Measurements from ENCODE around the gene HMG20A. TPM values are rescaled to one million over a fixed set of nuclear protein-coding genes. Genes with fewer than 3 reads are reported as not detected.

HMG20A gene
- total RNA-seq, 1 experiment from 2014 or later = 62.2 TPM

GRCh38 chr15:77376770-77377169 is 43.9 kb upstream of the HMG20A start:
- TF ChIP-seq MAX (CRISPR knock-in tag; IDR thresholded peaks at IDR 0.05) (no peak), KAT7 (CRISPR knock-in tag; IDR thresholded peaks at IDR 0.05; ENCODE audit: borderline replicate concordance) (no peak), ATF6 (CRISPR knock-in tag; IDR thresholded peaks at IDR 0.05) (no peak), ZNF396 (CRISPR knock-in tag; IDR thresholded peaks at IDR 0.05; ENCODE audit: borderline replicate concordance) (no peak), CTCF (IDR thresholded peaks at IDR 0.05) (no peak), SMAD4 (CRISPR knock-in tag; IDR thresholded peaks at IDR 0.05) (no peak), EMX1 (CRISPR knock-in tag; IDR thresholded peaks at IDR 0.05) (no peak), NR3C1 (CRISPR knock-in tag; conservative IDR thresholded peaks at IDR 0.05; ENCODE audit: low read depth) (no peak), FOXK1 (CRISPR knock-in tag; IDR thresholded peaks at IDR 0.05) (no peak), NFYB (CRISPR knock-in tag; conservative IDR thresholded peaks at IDR 0.05; ENCODE audit: low read depth) (no peak), ELF4 (CRISPR knock-in tag; IDR thresholded peaks at IDR 0.05; ENCODE audit: low read depth) (no peak), AR (CRISPR knock-in tag; IDR thresholded peaks at IDR 0.05) (no peak), RORB (CRISPR knock-in tag; IDR thresholded peaks at IDR 0.05) (no peak), TP53 (CRISPR knock-in tag; IDR thresholded peaks at IDR 0.05) (no peak), SMAD3 (CRISPR knock-in tag; IDR thresholded peaks at IDR 0.05; ENCODE audit: borderline replicate concordance) (no peak), ZNF416 (CRISPR knock-in tag; IDR thresholded peaks at IDR 0.05) (no peak)
- TF ChIP-seq, protein P1, sequence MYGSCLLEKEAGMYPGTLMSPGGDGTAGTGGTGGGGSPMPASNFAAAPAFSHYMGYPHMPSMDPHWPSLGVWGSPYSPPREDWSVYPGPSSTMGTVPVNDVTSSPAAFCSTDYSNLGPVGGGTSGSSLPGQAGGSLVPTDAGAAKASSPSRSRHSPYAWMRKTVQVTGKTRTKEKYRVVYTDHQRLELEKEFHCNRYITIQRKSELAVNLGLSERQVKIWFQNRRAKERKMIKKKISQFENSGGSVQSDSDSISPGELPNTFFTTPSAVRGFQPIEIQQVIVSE (CRISPR knock-in tag; IDR thresholded peaks at IDR 0.05; ENCODE audit: borderline replicate concordance) = no peak
- TF ChIP-seq, protein P2, sequence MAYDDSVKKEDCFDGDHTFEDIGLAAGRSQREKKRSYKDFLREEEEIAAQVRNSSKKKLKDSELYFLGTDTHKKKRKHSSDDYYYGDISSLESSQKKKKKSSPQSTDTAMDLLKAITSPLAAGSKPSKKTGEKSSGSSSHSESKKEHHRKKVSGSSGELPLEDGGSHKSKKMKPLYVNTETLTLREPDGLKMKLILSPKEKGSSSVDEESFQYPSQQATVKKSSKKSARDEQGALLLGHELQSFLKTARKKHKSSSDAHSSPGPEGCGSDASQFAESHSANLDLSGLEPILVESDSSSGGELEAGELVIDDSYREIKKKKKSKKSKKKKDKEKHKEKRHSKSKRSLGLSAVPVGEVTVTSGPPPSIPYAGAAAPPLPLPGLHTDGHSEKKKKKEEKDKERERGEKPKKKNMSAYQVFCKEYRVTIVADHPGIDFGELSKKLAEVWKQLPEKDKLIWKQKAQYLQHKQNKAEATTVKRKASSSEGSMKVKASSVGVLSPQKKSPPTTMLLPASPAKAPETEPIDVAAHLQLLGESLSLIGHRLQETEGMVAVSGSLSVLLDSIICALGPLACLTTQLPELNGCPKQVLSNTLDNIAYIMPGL (CRISPR knock-in tag; IDR thresholded peaks at IDR 0.05) = no peak
- TF ChIP-seq, protein P3, sequence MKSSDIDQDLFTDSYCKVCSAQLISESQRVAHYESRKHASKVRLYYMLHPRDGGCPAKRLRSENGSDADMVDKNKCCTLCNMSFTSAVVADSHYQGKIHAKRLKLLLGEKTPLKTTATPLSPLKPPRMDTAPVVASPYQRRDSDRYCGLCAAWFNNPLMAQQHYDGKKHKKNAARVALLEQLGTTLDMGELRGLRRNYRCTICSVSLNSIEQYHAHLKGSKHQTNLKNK (CRISPR knock-in tag; IDR thresholded peaks at IDR 0.05) = no peak
- TF ChIP-seq, protein P4, sequence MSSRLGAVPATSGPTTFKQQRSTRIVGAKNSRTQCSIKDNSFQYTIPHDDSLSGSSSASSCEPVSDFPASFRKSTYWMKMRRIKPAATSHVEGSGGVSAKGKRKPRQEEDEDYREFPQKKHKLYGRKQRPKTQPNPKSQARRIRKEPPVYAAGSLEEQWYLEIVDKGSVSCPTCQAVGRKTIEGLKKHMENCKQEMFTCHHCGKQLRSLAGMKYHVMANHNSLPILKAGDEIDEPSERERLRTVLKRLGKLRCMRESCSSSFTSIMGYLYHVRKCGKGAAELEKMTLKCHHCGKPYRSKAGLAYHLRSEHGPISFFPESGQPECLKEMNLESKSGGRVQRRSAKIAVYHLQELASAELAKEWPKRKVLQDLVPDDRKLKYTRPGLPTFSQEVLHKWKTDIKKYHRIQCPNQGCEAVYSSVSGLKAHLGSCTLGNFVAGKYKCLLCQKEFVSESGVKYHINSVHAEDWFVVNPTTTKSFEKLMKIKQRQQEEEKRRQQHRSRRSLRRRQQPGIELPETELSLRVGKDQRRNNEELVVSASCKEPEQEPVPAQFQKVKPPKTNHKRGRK (CRISPR knock-in tag; IDR thresholded peaks at IDR 0.05; ENCODE audit: borderline replicate concordance) = no peak
- Mint-ChIP-seq H3K27ac (no peak overlapping the region), H3K4me1 (peaks cover 14% of the 10 kb centered on the region), H3K4me3 (no peak overlapping the region), H3K36me3 (no peaks in the 10 kb centered on the region), H3K9me3 (0 out of 2 replicates have a peak, but pooled peaks cover 3% of the 10 kb centered on the region), H3K27me3 (ENCODE audit: low read depth) (no peaks in the 10 kb centered on the region)
- POLR2A ChIA-PET = no interaction called here
- ATAC-seq (no peak), DNase-seq (ENCODE audit: low spot score) (no peak)
- CTCF ChIA-PET = no interaction called here

Measured in WTC11 (cell line).